IgD-negative memory B cell (primary cell): ENCODE measurements around the gene MUS81. TPM values are rescaled to one million over a fixed set of nuclear protein-coding genes. Genes with fewer than 3 reads are reported as not detected.

Experiments used
- H3K27ac Mint-ChIP-seq, 3 donors: one replicate each; pipeline ENCODE4 v1.8.0; 2020 to 2022; ENCODE audit warnings: mild to moderate bottlenecking in 3 of 3, mixed read lengths in 3 of 3, moderate library complexity in 1 of 3
- H3K27me3 Mint-ChIP-seq: one replicate; pipeline ENCODE4 v1.8.0; 2021; ENCODE audit warnings: mixed read lengths
- H3K36me3 Mint-ChIP-seq: one replicate; pipeline ENCODE4 v1.8.0; 2020; ENCODE audit warnings: mild to moderate bottlenecking, mixed read lengths
- H3K4me1 Mint-ChIP-seq, 3 donors: one replicate each; pipeline ENCODE4 v1.8.0; 2020 to 2022; ENCODE audit warnings: mixed read lengths in 3 of 3, mild to moderate bottlenecking in 1 of 3
- H3K4me3 Mint-ChIP-seq, 4 donors: one replicate each; pipeline ENCODE4 v1.8.0; 2020 to 2022; ENCODE audit warnings: mild to moderate bottlenecking in 4 of 4, mixed read lengths in 4 of 4, moderate library complexity in 3 of 4
- H3K9me3 Mint-ChIP-seq, 3 donors: one replicate each; pipeline ENCODE4 v1.8.0; 2020 to 2021; ENCODE audit warnings: mixed read lengths in 3 of 3, mild to moderate bottlenecking in 1 of 3
- polyA plus RNA-seq: library from polyadenylated mRNA; unstranded; fragments of 300-500 nt; fragmentation: Illumina TruSeq; gene quantifications from one replicate; pipeline ENCODE4 v1.2.3, GENCODE V29; 2021

The MUS81 gene, protein sequence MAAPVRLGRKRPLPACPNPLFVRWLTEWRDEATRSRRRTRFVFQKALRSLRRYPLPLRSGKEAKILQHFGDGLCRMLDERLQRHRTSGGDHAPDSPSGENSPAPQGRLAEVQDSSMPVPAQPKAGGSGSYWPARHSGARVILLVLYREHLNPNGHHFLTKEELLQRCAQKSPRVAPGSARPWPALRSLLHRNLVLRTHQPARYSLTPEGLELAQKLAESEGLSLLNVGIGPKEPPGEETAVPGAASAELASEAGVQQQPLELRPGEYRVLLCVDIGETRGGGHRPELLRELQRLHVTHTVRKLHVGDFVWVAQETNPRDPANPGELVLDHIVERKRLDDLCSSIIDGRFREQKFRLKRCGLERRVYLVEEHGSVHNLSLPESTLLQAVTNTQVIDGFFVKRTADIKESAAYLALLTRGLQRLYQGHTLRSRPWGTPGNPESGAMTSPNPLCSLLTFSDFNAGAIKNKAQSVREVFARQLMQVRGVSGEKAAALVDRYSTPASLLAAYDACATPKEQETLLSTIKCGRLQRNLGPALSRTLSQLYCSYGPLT
- polyA plus RNA-seq = 38.7 TPM

- no peaks in the 10 kb centered on the region for H3K27me3 Mint-ChIP-seq
- H3K27ac Mint-ChIP-seq = peak within 1 kb of the TSS; percentile 74 to 98 (median 97)
- H3K4me3 Mint-ChIP-seq = peak within 1 kb of the TSS; percentile 96 to 98 (median 97)
- no peaks in the 10 kb centered on the region for H3K9me3 Mint-ChIP-seq
- peaks cover 2% of the 10 kb centered on the region for H3K36me3 Mint-ChIP-seq
- peaks cover 21 to 32% (median 23%) of the 10 kb centered on the region in 3 donors for H3K4me1 Mint-ChIP-seq
These were observed at the start of gene MUS81 for GRCh38 chr11:65860278-65861164. Gene MUS81, plus strand, starts transcription at chr11:65860433. Its CDS starts 321 bp downstream, at chr11:65860754.

DNA sequence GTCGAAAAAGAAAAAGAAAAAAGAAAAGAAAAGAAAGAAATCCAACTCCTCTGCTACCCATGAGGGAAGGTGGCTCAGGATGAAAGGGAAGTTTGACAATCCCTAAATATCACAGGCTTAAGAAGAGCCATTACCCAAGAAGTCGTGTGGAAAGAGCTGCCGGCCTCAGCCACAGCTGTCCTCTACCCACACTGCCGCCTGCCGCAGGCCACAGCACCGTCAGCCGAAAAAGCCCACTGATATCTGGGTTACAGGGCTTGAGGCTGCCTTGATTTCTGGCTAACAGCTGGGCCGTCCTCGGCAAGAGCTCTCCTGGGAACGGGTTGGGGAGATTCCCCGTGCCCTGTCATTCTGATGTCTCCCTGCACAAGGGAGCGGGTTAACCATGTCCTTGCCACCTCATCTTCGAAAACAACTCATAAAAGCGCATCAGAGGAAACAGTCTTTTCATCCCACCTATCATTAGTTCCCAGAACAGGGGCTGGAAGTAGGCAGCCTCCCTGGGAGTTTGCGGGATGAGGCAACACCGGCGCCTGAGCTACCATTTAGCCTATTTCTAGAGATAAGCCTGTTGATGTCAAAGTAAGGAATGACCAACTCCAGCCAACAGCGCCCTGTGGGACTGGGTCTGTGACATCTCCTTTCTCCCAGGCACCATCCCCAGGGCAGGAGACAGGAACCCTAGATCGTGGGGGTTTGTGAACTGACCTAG lies 48.3 kb upstream of the MUS81 start:
- peaks cover 3% of the 10 kb centered on the region for H3K36me3 Mint-ChIP-seq
- H3K9me3 Mint-ChIP-seq = no peaks in the 10 kb centered on the region
- peaks cover 0 to 12% (median 9%) of the 10 kb centered on the region in 3 donors for H3K4me1 Mint-ChIP-seq
- H3K4me3 Mint-ChIP-seq = no peak overlapping the region
- H3K27me3 Mint-ChIP-seq = no peaks in the 10 kb centered on the region
- H3K27ac Mint-ChIP-seq = no peak overlapping the region

GRCh38 chr11:65814131-65814985 lies 45.9 kb upstream of the MUS81 start:
- Mint-ChIP-seq H3K9me3 (no peaks in the 10 kb centered on the region), H3K27ac (no peak overlapping the region), H3K4me3 (peak overlapping the region in 1 of 4 donors; percentile 23), H3K4me1 (peaks cover 5 to 14% (median 11%) of the 10 kb centered on the region in 3 donors), H3K36me3 (peaks cover 3% of the 10 kb centered on the region), H3K27me3 (no peaks in the 10 kb centered on the region)

- Mint-ChIP-seq H3K4me1 (peaks cover 5 to 14% (median 11%) of the 10 kb centered on the region in 3 donors), H3K27me3 (no peaks in the 10 kb centered on the region), H3K9me3 (no peaks in the 10 kb centered on the region), H3K27ac (no peak overlapping the region), H3K36me3 (peaks cover 3% of the 10 kb centered on the region), H3K4me3 (peak overlapping the region in 1 of 4 donors; percentile 23)
These were observed 45.2 kb upstream of the MUS81 start for GRCh38 chr11:65814986-65815565.

DNA sequence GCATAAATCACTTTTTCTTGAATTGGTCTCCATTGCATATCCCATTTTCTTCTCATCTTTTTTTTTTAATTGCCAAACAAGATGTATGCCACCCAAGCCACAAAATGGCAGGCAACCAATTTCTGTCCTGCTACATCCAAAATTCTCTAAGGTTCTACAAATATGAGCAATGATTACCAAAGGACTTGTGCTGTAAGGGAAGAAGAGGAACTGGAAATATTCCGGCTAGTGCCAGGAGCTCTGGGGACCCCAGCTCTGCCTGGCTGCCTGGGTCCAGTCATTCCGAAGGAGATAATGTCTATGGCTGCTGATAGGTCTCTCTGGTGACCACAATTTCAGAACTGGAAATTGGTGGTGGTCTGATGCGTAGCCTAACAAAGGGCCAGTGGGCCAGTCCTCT lies 43.5 kb upstream of the MUS81 start:
- Mint-ChIP-seq H3K27me3 (no peaks in the 10 kb centered on the region), H3K9me3 (no peaks in the 10 kb centered on the region), H3K27ac (no peak overlapping the region)

GRCh38 chr11:65817312-65817834 lies 42.9 kb upstream of the MUS81 start:
- peak overlapping the region in 2 of 3 donors; percentile 68 to 90 for H3K27ac Mint-ChIP-seq
- H3K4me1 Mint-ChIP-seq = peaks cover 5 to 11% (median 9%) of the 10 kb centered on the region in 3 donors
- peak overlapping the region; percentile 80 to 91 (median 87) for H3K4me3 Mint-ChIP-seq
- H3K27me3 Mint-ChIP-seq = no peaks in the 10 kb centered on the region
- H3K36me3 Mint-ChIP-seq = peaks cover 3% of the 10 kb centered on the region
- H3K9me3 Mint-ChIP-seq = no peaks in the 10 kb centered on the region

More for the DNA sequence above, 43.5 kb upstream of the MUS81 start:
- Mint-ChIP-seq H3K4me1 (peaks cover 5 to 11% (median 9%) of the 10 kb centered on the region in 3 donors), H3K36me3 (peaks cover 3% of the 10 kb centered on the region), H3K4me3 (peak overlapping the region in 3 of 4 donors; percentile 41 to 88 (median 86))

DNA sequence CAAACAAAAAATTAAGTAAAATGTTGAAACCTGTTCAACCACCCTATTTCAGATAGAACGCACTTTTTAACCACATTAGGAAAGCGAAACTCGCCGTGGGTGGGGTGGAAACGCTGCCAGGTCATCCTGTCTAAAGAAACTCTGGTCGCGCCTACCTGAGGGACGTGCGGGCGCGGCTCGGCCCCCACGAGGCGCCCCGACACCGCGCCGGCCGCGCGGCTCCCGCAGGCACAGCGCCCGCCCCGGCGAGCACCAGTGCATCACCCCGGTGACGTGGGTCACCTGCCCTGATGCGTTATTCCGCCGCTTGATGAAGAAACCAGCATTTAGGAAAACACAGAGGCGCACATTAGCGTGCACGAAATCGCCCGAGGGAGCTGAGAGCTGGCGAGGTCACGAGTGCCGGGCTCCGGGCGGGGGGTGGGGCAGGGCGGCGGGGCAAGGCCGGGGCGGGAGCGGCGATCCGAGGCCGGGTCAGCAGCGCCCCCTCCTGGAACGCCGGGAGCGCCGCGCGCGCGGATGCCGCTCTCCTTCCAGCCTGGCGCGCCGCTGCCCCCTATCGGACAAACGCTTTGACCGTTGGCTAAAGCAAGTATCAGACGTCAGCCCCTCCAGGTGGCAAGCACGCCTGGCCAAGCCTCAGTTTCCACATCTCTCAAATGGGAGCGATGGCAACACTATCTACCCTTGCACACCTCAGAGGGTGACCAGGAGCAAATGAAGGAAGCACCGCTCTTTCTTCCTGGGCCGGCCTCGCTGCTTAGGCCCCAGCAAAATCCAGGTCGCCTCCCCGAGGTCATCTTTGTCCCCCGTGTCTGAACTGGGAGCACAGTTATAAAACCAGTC lies 42.2 kb upstream of the MUS81 start:
- H3K27ac Mint-ChIP-seq = peak overlapping the region; percentile 19 to 90 (median 68)
- peak overlapping the region; percentile 80 to 91 (median 87) for H3K4me3 Mint-ChIP-seq
- no peaks in the 10 kb centered on the region for H3K27me3 Mint-ChIP-seq
- peaks cover 5 to 11% (median 9%) of the 10 kb centered on the region in 3 donors for H3K4me1 Mint-ChIP-seq
- peaks cover 3% of the 10 kb centered on the region for H3K36me3 Mint-ChIP-seq
- no peaks in the 10 kb centered on the region for H3K9me3 Mint-ChIP-seq

DNA sequence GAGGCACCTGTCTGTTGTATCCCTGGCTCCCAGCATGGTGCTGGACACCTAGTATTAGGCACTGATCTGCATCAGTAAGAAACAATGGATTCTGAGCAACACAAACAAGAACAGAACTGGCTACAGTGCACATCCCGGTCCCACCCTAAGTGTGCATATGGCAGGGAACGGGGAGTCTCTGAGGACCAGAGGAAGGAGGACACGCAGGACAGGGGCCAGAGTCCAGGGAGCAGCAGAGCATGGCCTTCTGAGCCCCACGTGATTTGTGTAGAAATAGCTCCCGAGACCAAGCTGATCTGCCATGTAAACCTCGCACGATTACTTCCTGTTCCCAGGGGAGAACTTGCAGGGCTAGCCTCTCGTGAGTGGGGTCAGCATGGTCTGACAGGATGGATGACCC lies 39.1 kb upstream of the MUS81 start:
- Mint-ChIP-seq H3K4me3 (no peak overlapping the region), H3K27me3 (no peaks in the 10 kb centered on the region), H3K27ac (no peak overlapping the region), H3K36me3 (peaks cover 3% of the 10 kb centered on the region), H3K4me1 (peaks cover 5 to 7% (median 7%) of the 10 kb centered on the region in 3 donors), H3K9me3 (no peaks in the 10 kb centered on the region)

DNA sequence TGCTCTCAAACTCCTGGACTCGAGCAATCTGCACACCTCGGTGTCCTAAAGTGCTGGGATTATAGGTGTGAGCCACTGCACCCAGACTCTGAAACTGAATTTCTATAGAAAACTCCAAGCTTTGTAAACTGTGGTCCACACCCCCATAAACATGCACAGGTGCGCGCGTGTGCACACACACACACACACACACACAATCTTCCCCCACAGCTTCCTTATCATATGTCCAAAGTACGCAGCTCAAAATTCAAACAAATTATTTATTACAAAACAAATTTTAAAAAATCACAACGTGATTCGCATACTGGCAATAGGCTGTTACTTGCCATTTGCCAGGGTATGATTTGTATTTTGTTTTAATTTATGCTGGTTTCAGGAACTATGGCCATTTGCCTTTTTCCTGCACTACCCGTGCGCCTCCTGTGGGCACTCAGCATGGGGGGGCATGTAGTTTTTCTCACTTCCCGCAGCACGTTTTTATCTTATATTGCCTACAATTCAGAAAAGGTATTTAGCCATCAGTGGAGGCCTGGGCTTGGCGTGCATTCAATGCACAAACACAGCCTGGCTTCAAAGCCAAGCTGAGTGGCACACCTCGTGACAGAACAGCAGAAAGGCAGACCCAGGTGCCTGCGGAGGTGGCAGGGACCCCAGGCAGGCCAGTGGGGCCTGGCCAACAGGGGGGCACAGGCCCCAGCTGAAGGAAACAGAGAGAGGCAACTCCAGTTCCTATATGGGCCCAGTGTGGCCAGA lies 37.3 kb upstream of the MUS81 start:
- no peaks in the 10 kb centered on the region for H3K9me3 Mint-ChIP-seq
- no peaks in the 10 kb centered on the region for H3K36me3 Mint-ChIP-seq
- H3K27ac Mint-ChIP-seq = peak overlapping the region in 1 of 3 donors; percentile 28
- H3K4me1 Mint-ChIP-seq = no peaks in the 10 kb centered on the region
- no peaks in the 10 kb centered on the region for H3K27me3 Mint-ChIP-seq
- H3K4me3 Mint-ChIP-seq = peak overlapping the region in 1 of 4 donors; percentile 28

DNA sequence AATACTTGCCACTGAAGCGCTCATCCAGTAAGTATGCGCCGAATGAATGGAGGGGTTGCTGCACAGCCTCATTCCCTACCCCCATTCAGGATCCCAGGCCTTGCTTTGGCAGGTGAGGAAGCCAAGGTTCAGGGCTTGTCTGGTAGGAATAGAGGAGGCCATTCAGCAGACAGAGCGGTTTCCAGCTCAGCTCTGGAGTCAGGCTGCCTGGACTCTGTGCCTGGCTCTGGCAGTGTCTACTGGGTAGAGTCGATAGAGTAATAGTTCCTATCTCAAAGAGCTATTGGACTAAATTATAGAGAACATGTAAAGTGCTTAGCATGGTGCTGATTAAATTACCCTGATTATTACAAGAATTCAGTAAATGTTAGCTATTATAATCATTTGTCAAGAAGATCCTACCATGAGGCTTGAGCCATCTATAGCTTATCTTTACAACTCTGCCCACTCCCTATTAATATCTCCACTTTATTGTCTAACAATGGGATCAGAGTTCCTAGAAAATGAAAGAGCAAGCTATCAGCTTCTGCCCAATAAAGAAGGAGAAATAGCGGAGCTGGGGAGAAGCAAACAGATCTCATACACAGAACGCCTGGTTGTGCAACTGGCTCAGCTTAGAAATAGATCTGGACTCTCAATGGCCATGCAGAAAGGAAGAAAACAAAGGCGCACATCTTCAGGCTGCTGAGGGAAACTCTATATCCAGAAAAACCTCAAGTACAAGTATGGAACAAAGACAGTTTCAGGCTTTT lies 33.1 kb upstream of the MUS81 start:
- Mint-ChIP-seq H3K4me1 (peaks cover 0 to 5% (median 2%) of the 10 kb centered on the region in 3 donors), H3K27me3 (peaks cover 1% of the 10 kb centered on the region), H3K27ac (no peak overlapping the region), H3K4me3 (peak overlapping the region in 1 of 4 donors; percentile 63), H3K9me3 (no peaks in the 10 kb centered on the region), H3K36me3 (no peaks in the 10 kb centered on the region)

DNA sequence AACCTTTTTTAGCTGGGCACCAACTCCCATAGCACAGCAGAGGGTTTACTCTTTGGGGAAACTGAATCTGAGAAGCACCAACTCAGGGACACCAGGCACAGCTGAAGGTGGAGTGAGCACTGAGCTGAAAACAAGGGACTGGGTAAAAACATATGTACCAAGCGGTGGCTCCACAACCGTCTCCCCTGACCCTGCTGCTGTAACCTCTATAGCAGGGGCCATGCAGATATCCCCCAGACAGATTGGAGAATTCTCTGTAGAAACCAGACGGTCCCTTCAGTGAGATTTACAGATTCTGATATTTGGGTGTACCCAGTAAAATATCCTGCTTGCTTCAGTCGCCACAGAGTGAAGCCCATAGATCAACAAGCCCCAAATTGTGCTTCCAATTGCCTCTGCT lies 30.8 kb upstream of the MUS81 start:
- peaks cover 1% of the 10 kb centered on the region for H3K27me3 Mint-ChIP-seq

More for the DNA sequence above, 30.8 kb upstream of the MUS81 start:
- Mint-ChIP-seq H3K4me1 (peaks cover 0 to 6% (median 6%) of the 10 kb centered on the region in 3 donors), H3K4me3 (peak overlapping the region in 1 of 4 donors; percentile 39), H3K36me3 (no peaks in the 10 kb centered on the region), H3K9me3 (no peaks in the 10 kb centered on the region), H3K27ac (no peak overlapping the region)
